Ovary (tissue), 9 donors: ENCODE measurements around the gene LILRA1. TPM values are rescaled to one million over a fixed set of nuclear protein-coding genes. Genes with fewer than 3 reads are reported as not detected.

Experiments
- DNase-seq, 5 donors: peaks; one replicate each; pipeline ENCODE4 v3.0.0-alpha.2; 2019 to 2020
- H3K27ac ChIP-seq, 2 donors: fragments of 200-600 bp; one replicate each; pipeline versions ENCODE4 v1.5.1 to v1.8.0; 2019 to 2022
- H3K27me3 ChIP-seq: fragments of 200-600 bp; one replicate; pipeline ENCODE4 v1.8.0; 2022
- H3K36me3 ChIP-seq: fragments of 200-600 bp; sonication (generic); one replicate; pipeline ENCODE4 v1.5.1; 2019
- H3K4me1 ChIP-seq: one replicate; pipeline ENCODE4 v1.8.1; 2013; ENCODE audit warnings: mild to moderate bottlenecking, moderate library complexity; ENCODE audit not compliant: insufficient read depth
- H3K4me3 ChIP-seq: fragments of 200-600 bp; sonication (generic); one replicate; pipeline ENCODE4 v1.5.1; 2017
- H3K9me3 ChIP-seq, 2 donors: fragments of 200-600 bp in 1 of 2; sonication (generic) in 1 of 2; one replicate each; pipeline versions ENCODE4 v1.5.1 to v1.8.1; 2013 to 2019; ENCODE audit warnings: mild to moderate bottlenecking in 1 of 2, moderate library complexity in 1 of 2
- CTCF ChIP-seq, 3 donors: fragments of 450-650 bp in 2 of 3; fragments of 200-600 bp in 1 of 3; IDR thresholded peaks; one replicate each; pipeline versions ENCODE4 v1.5.1 to v1.8.0; 2016 to 2022; ENCODE audit warnings: antibody characterized with exemption in 3 of 3, mild to moderate bottlenecking in 1 of 3
- EP300 ChIP-seq: sonication (generic); formaldehyde crosslinking; IDR thresholded peaks from one replicate; pipeline ENCODE4 v1.6.1; 2017; ENCODE audit warnings: antibody characterized with exemption
- POLR2A ChIP-seq: fragments of 450-650 bp; IDR thresholded peaks from one replicate; pipeline ENCODE4 v1.6.1; 2017; ENCODE audit warnings: antibody characterized with exemption, mild to moderate bottlenecking, moderate library complexity
- WGBS, 3 donors: extraction: QIAGEN DNeasy Blood & Tissue Kit in 1 of 3; methylation state at CpG; one replicate each; pipeline versions ENCODE4 v1.1.5 to v1.1.7; 2013 to 2017; 5-methylcytosine and 5-hydroxymethylcytosine counted together
- intact Hi-C, 4 donors: fragments of 100-400 bp; cut with DNase I; formaldehyde crosslinking; loops; one replicate each; pipeline versions ENCODE4 v1.11.0 to v1.15.1; 2022 to 2023
- polyA plus RNA-seq, 2 donors: library from polyadenylated mRNA; stranded (reverse); fragments of 200-250 nt in 1 of 2; fragments of 350-450 nt in 1 of 2; fragmentation: Illumina TruSeq in 1 of 2; extraction: RNeasy Lipid Tissue Mini Kit (QIAGEN cat#74804) in 1 of 2; gene quantifications; one replicate each; pipeline ENCODE4 v1.2.3, GENCODE V29; 2013 to 2014
- total RNA-seq, 7 donors: library from RNA; depleted of rRNA in 2 of 7; stranded (reverse); fragments of >200 nt in 2 of 7; fragmentation: NEBNext Ultra II Directional in 3 of 7; extraction: Animal tissue kit (Norgen Biotek cat#: 25700) in 3 of 7; gene quantifications; one replicate each; pipeline versions ENCODE4 v1.1.0 to v1.2.4, GENCODE V29; 2016 to 2023
- donor health status: DM: no; HTN: no; CAD: no; lungs with moderate emphysema.
- donor health status: DM: no; HTN: no; CAD: no.
- donor health status: Bipolar disorder and iron deficiency.
- donor health status: DM: yes; HTN: yes; CAD: no.
- donor health status: DM: no; HTN: no; CAD: no.
- donor health status: DM: yes; HTN: yes; CAD: no.

LILRA1 gene
- total and polyA plus RNA-seq, 9 donors: 0.15 to 3.1 (median 0.36) TPM

- Histone ChIP-seq H3K9me3 (no peaks in the 10 kb centered on the region), H3K27me3 (no peaks in the 10 kb centered on the region), H3K4me1 (no peaks in the 10 kb centered on the region), H3K27ac (no peak overlapping the region), H3K4me3 (no peak overlapping the region), H3K36me3 (no peaks in the 10 kb centered on the region)
- TF ChIP-seq EP300 (no peak), CTCF (IDR thresholded peaks at IDR 0.05) (no peak), POLR2A (no peak)
- intact Hi-C loops: no loop called here
- DNase-seq: no peak
- 70 to 90% (median 80%) methylated on average over 7 of the region's 7 CpGs for WGBS, 3 donors
Measured at GRCh38 chr19:54608205-54608604, 14.8 kb downstream of the LILRA1 start.

GRCh38 chr19:54608792-54609191 is 15.4 kb downstream of the LILRA1 start:
- H3K9me3 ChIP-seq: no peaks in the 10 kb centered on the region
- DNase-seq: no peak

GRCh38 chr19:54609356-54609791 is 15.9 kb downstream of the LILRA1 start:
- TF ChIP-seq EP300 (no peak), POLR2A (no peak), CTCF (IDR thresholded peaks at IDR 0.05) (no peak)
- no peak overlapping the region for H3K4me3 ChIP-seq
- DNase-seq: no peak
- H3K9me3 ChIP-seq: no peaks in the 10 kb centered on the region
- intact Hi-C loops: no loop called here
- H3K36me3 ChIP-seq: no peaks in the 10 kb centered on the region
- no peak overlapping the region for H3K27ac ChIP-seq
- WGBS, 3 donors: 88 to 92% (median 90%) methylated on average over 26 of the region's 26 CpGs
- H3K4me1 ChIP-seq: no peaks in the 10 kb centered on the region
- H3K27me3 ChIP-seq: no peaks in the 10 kb centered on the region

More at GRCh38 chr19:54608792-54609191, 15.4 kb downstream of the LILRA1 start:
- WGBS, 3 donors: 86 to 89% (median 87%) methylated on average over 15 of the region's 15 CpGs
- intact Hi-C loops: no loop called here
- Histone ChIP-seq H3K4me1 (no peaks in the 10 kb centered on the region), H3K27me3 (no peaks in the 10 kb centered on the region), H3K27ac (no peak overlapping the region), H3K4me3 (no peak overlapping the region), H3K36me3 (no peaks in the 10 kb centered on the region)
- TF ChIP-seq EP300 (no peak), CTCF (IDR thresholded peaks at IDR 0.05) (no peak), POLR2A (no peak)

- DNase-seq: no peak
- Histone ChIP-seq H3K4me3 (no peak overlapping the region), H3K9me3 (no peaks in the 10 kb centered on the region), H3K27me3 (no peaks in the 10 kb centered on the region), H3K36me3 (no peaks in the 10 kb centered on the region), H3K4me1 (no peaks in the 10 kb centered on the region), H3K27ac (no peak overlapping the region)
- 78 to 96% (median 87%) methylated on average over 1 of the region's 1 CpG for WGBS, 3 donors
- intact Hi-C loops: no loop called here
- TF ChIP-seq CTCF (IDR thresholded peaks at IDR 0.05): no peak
- TF ChIP-seq POLR2A: no peak
- no peak for TF ChIP-seq EP300
Measured at GRCh38 chr19:54612428-54612827, 19.0 kb downstream of the LILRA1 start.
